Head of caudate nucleus (tissue), 42 donors: ENCODE results near the gene NDUFA5.
"Not testable (repeated sequence)": the region's sequence is repeated elsewhere in the genome, so short reads cannot be mapped to it uniquely, and the experiment has no call there.

ENCODE experiments used
- DNase-seq, 42 donors: peaks; one replicate each; pipeline versions ENCODE4 v3.0.0 to v3.0.0-alpha.2; 2020 to 2021; ENCODE audit warnings: mixed read lengths in 7 of 42
- intact Hi-C: fragments of 100-400 bp; cut with DNase I; formaldehyde crosslinking; loops from one replicate; pipeline ENCODE4 v1.15.0; 2022

Gene NDUFA5

DNA sequence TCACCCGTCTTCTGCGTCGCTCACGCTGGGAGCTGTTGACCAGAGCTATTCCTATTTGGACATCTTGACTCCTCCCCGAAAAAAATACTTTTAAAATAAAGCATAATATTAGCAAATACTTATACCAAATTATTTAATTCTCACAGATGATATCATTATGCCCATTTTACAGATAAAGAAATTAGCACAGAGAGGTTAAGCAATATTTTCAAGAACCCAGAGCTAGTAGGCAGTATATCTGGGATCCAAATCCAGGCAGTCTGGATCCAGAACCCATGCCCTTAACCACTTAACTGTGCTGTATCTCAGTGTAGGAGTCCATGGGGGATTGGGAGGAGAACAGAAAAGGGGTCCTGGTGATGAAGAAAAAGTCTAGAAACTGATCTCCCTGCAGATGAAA is 29.4 kb downstream of the NDUFA5 start:
- DNase-seq = no peak
- intact Hi-C loops = no loop called here

DNA sequence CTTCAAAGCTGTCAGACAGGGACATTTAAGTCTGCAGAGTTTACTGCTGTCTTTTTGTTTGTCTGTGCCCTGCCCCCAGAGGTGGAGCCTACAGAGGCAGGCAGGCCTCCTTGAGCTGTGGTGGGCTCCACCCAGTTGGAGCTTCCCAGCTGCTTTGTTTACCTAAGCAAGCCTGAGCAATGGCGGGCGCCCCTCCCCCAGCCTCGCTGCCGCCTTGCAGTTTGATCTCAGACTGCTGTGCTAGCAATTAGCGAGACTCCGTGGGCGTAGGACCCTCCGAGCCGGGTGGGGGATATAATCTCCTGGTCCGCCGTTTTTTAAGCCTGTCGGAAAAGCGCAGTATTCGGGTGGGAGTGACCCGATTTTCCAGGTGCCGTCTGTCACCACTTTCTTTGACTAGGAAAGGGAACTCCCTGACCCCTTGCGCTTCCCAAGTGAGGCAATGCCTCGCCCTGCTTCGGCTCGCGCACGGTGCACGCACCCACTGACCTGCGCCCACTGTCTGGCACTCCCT is 29.8 kb downstream of the NDUFA5 start:
- DNase-seq, intact Hi-C loops: not testable (repeated sequence)

DNA sequence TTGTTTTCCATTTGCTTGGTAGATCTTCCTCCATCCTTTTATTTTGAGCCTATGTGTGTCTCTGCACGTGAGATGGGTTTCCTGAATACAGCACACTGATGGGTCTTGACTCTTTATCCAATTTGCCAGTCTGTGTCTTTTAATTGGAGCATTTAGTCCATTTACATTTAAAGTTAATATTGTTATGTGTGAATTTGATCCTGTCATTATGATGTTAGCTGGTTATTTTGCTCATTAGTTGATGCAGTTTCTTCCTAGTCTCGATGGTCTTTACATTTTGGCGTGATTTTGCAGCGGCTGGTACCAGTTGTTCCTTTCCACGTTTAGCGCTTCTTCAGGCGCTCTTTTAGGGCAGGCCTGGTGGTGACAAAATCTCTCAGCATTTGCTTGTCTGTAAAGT is 31.1 kb downstream of the NDUFA5 start:
- DNase-seq, intact Hi-C loops: not testable (repeated sequence)

DNA sequence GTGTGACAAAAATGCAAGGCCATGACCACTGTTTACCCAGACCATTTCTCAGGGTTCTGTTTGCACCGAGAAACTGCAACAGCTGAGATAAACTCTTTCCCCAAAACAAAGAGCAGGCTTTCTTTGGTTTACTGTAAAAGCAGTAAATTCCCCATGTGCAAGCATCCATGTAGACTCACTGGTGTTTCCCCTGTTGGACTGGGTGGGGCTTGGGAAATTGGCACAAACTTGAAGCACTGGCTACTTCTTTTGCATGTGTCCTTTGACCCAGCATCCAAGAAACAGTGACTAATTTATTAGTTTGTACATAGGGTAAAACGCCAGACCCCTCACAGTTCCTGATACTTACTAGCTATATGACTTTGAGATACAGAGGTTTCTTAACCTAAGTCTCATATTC is 35.6 kb downstream of the NDUFA5 start:
- no peak for DNase-seq
- intact Hi-C loops = no loop called here

DNA sequence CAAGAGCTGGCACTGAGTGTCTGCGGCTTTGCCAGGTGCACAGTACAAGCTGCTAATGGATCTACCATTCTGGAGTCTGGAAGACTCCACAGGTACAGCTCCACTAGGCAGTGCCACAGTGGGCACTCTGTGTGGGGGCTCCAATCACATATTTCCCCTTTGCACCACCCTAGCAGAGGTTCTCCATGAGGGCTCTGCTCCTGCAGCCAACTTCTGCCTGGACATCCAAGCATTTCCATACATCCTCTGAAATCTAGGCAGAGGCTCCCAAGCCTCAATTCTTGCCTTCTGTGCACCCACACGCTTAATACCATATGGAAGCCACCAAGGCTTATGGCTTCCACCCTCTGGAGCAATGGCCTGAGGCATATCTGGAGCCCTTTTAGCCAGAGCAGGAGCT is 52.4 kb downstream of the NDUFA5 start:
- intact Hi-C loops = no loop called here
- DNase-seq = no peak

DNA sequence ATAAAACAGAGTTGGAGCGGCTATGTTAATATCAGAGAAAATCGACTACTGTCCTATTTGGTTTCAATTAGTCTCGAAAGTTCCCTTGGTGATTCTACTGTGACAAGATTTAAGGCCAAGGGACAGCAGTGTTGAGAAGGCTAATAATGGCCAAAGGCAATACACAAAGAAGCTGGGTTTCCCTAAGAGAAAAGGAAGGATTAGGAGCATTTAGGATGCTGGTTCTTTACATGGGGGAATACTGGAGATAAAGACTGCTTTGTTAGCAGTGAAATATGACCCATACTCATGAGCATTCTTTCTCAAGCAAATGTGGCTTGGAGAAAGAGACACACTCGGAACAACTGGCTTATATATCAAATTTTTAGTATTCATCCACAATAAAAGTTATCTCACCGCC is 55.4 kb downstream of the NDUFA5 start:
- intact Hi-C loops = no loop called here
- DNase-seq = no peak

DNA sequence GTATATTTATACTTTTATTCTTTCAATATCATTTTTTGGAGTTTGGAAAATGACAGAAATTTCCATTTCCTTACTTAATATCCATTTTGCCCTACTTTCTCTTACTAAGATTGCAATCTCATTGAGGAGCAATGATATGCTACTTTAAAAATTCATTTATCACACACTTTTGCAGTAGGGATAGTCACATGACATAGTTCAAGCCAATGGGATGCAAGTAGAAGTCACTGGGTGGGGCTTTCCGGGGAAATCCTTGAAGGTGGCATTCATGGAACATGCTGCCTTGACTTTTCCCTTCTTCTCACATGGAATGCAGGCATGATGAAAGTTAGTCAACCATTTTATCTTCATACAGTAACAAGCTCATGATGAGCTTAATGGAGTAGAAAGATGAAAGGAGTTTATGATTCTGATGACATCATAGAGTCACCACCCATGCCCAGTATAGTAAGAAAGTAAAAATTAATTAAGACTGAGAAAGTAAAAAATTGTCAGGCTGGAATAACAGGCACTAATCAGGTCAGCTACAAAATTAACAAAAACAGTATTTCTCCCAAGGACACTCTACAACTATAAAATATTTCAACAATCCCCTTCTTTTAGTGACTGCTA is 56.6 kb downstream of the NDUFA5 start:
- no peak for DNase-seq
- intact Hi-C loops = no loop called here

DNA sequence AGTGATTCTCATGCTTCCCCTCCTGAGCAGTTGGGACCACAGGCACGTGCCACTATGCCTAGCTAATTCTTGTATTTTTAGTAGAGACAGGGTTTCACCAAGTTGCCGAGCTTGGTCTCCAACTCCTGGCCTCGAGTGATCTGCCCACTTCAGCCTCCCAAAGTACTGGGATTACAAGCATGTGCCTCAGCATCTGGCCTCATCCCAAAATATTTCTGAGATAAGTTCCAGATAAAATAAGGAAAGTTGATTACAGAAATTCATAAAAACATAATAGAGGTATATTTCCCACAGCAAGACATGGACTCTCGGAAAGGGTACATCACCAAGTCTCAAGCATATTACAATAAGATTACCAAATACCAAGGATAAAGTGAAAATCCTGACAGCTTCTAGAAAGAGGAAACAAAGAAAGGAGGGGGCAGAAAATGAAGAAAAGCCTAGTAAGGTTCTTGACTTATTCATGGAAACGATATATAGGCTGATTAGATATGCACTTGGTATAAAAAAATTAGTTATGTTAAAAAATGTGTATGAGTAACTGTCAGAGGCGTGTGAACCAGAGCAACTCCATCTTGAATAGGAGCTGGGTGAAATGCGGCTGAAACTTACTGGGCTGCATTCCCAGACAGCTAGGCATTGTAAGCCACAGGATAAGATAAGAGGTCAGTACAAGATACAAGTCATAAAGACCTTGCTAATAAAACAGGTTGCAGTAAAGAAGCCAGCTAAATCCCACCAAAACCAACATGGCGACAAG is 58.2 kb downstream of the NDUFA5 start:
- intact Hi-C loops = no loop called here
- peak in 1 of 42 donors; percentile 1 for DNase-seq

DNA sequence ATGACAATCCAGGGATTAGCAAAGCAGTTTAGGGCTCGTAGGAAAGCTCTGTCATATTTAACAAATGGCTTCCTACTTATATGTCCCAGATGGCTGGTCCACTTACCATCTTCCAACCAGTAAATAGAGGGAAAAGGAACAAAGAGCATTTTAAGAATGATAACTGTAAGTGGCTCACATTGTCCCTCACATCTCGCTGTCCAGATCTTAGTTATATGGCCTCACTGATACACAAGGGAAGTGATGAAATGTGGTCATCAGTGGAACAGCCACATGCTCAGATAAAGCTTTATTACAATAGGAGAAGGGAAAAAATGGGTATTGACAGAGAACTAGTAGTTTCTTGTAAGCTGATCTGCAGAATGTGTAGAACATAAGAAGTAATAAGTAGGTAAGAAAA is 59.0 kb downstream of the NDUFA5 start:
- intact Hi-C loops = no loop called here
- no peak for DNase-seq

DNA sequence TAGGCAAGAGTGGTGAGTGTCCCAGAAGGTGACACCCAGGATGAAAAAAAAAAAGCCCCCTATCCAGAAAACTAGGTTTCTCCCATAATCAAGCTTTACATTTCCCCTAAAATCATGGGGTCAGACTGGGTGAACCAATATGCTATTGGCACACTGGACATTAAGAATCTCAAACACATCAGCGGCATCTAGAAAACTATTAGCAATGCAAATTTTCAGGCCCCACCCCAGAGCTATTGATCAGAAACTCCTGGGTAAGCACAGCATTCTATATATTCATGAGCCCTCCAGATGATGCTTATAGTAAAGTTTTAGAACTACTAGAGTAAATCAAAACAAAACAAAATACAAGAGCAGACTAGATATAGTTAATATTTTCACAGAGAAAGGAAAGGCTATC is 59.6 kb downstream of the NDUFA5 start:
- no peak for DNase-seq
- intact Hi-C loops = no loop called here

DNA sequence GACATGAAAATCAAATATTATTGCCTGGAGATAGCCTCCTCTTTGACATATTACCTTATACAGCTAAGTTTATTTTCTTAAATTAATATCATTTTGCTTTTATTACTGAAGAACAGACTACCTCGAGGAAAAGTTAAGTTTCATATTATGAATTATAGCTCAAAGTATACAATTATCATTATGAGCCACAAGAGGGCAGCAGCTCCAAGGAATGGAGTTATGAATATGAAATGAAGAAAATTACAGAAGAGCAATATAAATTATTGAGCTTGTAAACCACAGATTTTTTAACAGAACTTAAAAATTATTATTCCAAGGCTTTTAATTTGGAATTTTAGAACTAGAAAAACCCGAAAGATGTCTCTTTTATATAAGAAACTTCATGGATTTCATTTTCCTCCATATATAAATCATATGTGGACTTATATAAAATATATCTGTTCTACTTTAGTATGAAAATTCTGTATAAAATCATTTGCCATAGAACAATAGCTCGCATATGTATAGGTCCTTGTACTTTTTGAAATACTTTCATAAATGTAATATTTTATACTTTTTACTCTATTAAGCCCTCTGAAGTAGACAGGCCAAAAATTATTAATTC is 63.3 kb downstream of the NDUFA5 start:
- intact Hi-C loops = no loop called here
- peak in 18 of 42 donors; percentile 2 to 73 (median 26) for DNase-seq

DNA sequence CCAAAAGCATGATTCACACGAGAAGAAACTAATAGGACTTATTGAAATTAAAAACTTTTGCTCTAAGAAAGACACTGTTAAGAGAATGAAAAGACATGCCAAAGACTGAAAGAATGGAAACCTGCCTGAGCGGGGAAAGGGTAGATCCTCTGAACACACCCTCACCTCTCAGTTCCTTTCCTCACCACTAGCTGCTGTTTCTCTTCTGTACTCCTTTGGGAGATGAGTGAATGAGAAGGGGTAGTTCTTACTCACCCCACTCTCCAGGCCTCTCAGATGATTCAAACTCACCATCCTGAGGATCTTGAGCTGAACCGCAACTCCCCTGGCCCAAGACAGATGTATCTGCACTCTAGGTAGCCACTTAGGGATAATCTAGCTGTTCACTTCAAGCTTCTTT is 65.1 kb downstream of the NDUFA5 start:
- intact Hi-C loops = no loop called here
- DNase-seq = no peak
